HUES64 (cell line): ENCODE measurements around the gene BCAN.

Experiments used
- H3K27ac ChIP-seq: 2 replicates; pipeline ENCODE4 v1.7.0; 2013; ENCODE audit warnings: low read depth, low read length, inconsistent platforms
- H3K27me3 ChIP-seq: 2 replicates; pipeline ENCODE4 v1.6.1; 2013; ENCODE audit warnings: mild to moderate bottlenecking, low read length; ENCODE audit not compliant: insufficient read depth
- H3K36me3 ChIP-seq: 2 replicates; pipeline ENCODE4 v1.6.1; 2013; ENCODE audit warnings: mild to moderate bottlenecking, low read length; ENCODE audit not compliant: insufficient read depth
- H3K4me1 ChIP-seq: 2 replicates; pipeline ENCODE4 v1.6.1; 2013; ENCODE audit warnings: mild to moderate bottlenecking, low read length, moderate library complexity; ENCODE audit not compliant: insufficient read depth
- H3K4me3 ChIP-seq: 2 replicates; pipeline ENCODE4 v1.5.1; 2013; ENCODE audit warnings: mild to moderate bottlenecking, low read length, moderate library complexity
- H3K9ac ChIP-seq: 2 replicates; pipeline ENCODE4 v1.6.1; 2013; ENCODE audit warnings: mild to moderate bottlenecking, low read depth, low read length
- H3K9me3 ChIP-seq: 2 replicates; pipeline ENCODE4 v1.6.1; 2013; ENCODE audit warnings: low read depth, low read length; ENCODE audit not compliant: insufficient read depth
- WGBS: fragments of 150-250, 120-280 bp; methylation state at CpG from one replicate; pipeline ENCODE4 v1.1.7; 2013; ENCODE audit warnings: missing lambda C conversion rate; 5-methylcytosine and 5-hydroxymethylcytosine counted together

Gene BCAN

GRCh38 chr1:156632355-156632754 lies 9.6 kb upstream of the BCAN start:
- WGBS, result 76% methylated on average over 3 of the region's 3 CpGs
- H3K27me3 ChIP-seq, result peaks cover 45% of the 10 kb centered on the region

GRCh38 chr1:156638189-156638985 lies 3.5 kb upstream of the BCAN start:
- Histone ChIP-seq H3K4me1 (peaks cover 12% of the 10 kb centered on the region; the same call in 1 of the 2 replicates), H3K9ac (no peak overlapping the region), H3K9me3 (no peaks in the 10 kb centered on the region), H3K27ac (no peak overlapping the region), H3K4me3 (no peak overlapping the region), H3K27me3 (peaks cover 84% of the 10 kb centered on the region), H3K36me3 (no peaks in the 10 kb centered on the region)
- 73% methylated on average over 7 of the region's 8 CpGs for WGBS

More at GRCh38 chr1:156632355-156632754, 9.6 kb upstream of the BCAN start:
- Histone ChIP-seq H3K36me3 (no peaks in the 10 kb centered on the region), H3K4me1 (no peaks in the 10 kb centered on the region), H3K4me3 (no peak overlapping the region), H3K27ac (no peak overlapping the region), H3K9me3 (no peaks in the 10 kb centered on the region), H3K9ac (no peak overlapping the region)

GRCh38 chr1:156639601-156640101 lies 2.3 kb upstream of the BCAN start:
- 77% methylated on average over 6 of the region's 6 CpGs for WGBS
- H3K4me1 ChIP-seq, result peaks cover 12% of the 10 kb centered on the region; the same call in 1 of the 2 replicates

GRCh38 chr1:156640842-156641706 lies 843 bp upstream of the BCAN start:
- Histone ChIP-seq H3K27me3 (peaks cover 90% of the 10 kb centered on the region), H3K9ac (no peak overlapping the region), H3K27ac (no peak overlapping the region), H3K36me3 (no peaks in the 10 kb centered on the region), H3K9me3 (no peaks in the 10 kb centered on the region), H3K4me1 (peaks cover 12% of the 10 kb centered on the region; the same call in 1 of the 2 replicates), H3K4me3 (peak overlapping the region; percentile 61)
- 48% methylated on average over 6 of the region's 6 CpGs for WGBS

More at GRCh38 chr1:156639601-156640101, 2.3 kb upstream of the BCAN start:
- H3K36me3 ChIP-seq, result no peaks in the 10 kb centered on the region
- H3K9ac ChIP-seq, result no peak overlapping the region
- H3K9me3 ChIP-seq, result no peaks in the 10 kb centered on the region
- no peak overlapping the region for H3K4me3 ChIP-seq
- H3K27me3 ChIP-seq, result peaks cover 90% of the 10 kb centered on the region
- no peak overlapping the region for H3K27ac ChIP-seq

GRCh38 chr1:156642265-156643048 lies 540 bp downstream of the BCAN start:
- Histone ChIP-seq H3K36me3 (no peaks in the 10 kb centered on the region), H3K27me3 (peaks cover 91% of the 10 kb centered on the region), H3K9ac (no peak overlapping the region), H3K4me1 (peaks cover 12% of the 10 kb centered on the region; the same call in 1 of the 2 replicates), H3K27ac (no peak overlapping the region), H3K9me3 (no peaks in the 10 kb centered on the region), H3K4me3 (peak overlapping the region; percentile 61)
- 6% methylated on average over 40 of the region's 40 CpGs for WGBS

GRCh38 chr1:156643049-156643777 lies 1.3 kb downstream of the BCAN start:
- peaks cover 12% of the 10 kb centered on the region; the same call in 1 of the 2 replicates for H3K4me1 ChIP-seq
- no peaks in the 10 kb centered on the region for H3K36me3 ChIP-seq
- H3K4me3 ChIP-seq, result no peak overlapping the region
- peaks cover 91% of the 10 kb centered on the region for H3K27me3 ChIP-seq
- no peak overlapping the region for H3K27ac ChIP-seq
- no peak overlapping the region for H3K9ac ChIP-seq
- no peaks in the 10 kb centered on the region for H3K9me3 ChIP-seq
- 59% methylated on average over 3 of the region's 7 CpGs for WGBS

- 85% methylated on average over 7 of the region's 7 CpGs for WGBS
- no peak overlapping the region for H3K9ac ChIP-seq
- H3K4me3 ChIP-seq, result no peak overlapping the region
- H3K27ac ChIP-seq, result no peak overlapping the region
- no peaks in the 10 kb centered on the region for H3K36me3 ChIP-seq
- H3K4me1 ChIP-seq, result peaks cover 12% of the 10 kb centered on the region; the same call in 1 of the 2 replicates
- H3K27me3 ChIP-seq, result peaks cover 91% of the 10 kb centered on the region
- H3K9me3 ChIP-seq, result no peaks in the 10 kb centered on the region
Observed at GRCh38 chr1:156643778-156644092, 1.8 kb downstream of the BCAN start.

- H3K4me3 ChIP-seq, result no peak overlapping the region
- H3K4me1 ChIP-seq, result peaks cover 12% of the 10 kb centered on the region; the same call in 1 of the 2 replicates
- H3K36me3 ChIP-seq, result no peaks in the 10 kb centered on the region
- 92% methylated on average over 3 of the region's 3 CpGs for WGBS
- no peak overlapping the region for H3K27ac ChIP-seq
- H3K27me3 ChIP-seq, result peaks cover 87% of the 10 kb centered on the region
- H3K9me3 ChIP-seq, result no peaks in the 10 kb centered on the region
- no peak overlapping the region for H3K9ac ChIP-seq
Observed at GRCh38 chr1:156644146-156644545, 2.2 kb downstream of the BCAN start.

GRCh38 chr1:156644640-156645039 lies 2.7 kb downstream of the BCAN start:
- WGBS, result 75% methylated on average over 1 of the region's 1 CpG
- Histone ChIP-seq H3K9ac (no peak overlapping the region), H3K27me3 (peaks cover 86% of the 10 kb centered on the region), H3K4me3 (no peak overlapping the region), H3K36me3 (no peaks in the 10 kb centered on the region), H3K27ac (no peak overlapping the region), H3K4me1 (peaks cover 12% of the 10 kb centered on the region; the same call in 1 of the 2 replicates), H3K9me3 (no peaks in the 10 kb centered on the region)

- Histone ChIP-seq H3K36me3 (no peaks in the 10 kb centered on the region), H3K9me3 (no peaks in the 10 kb centered on the region), H3K27ac (no peak overlapping the region), H3K4me1 (peaks cover 12% of the 10 kb centered on the region; the same call in 1 of the 2 replicates), H3K9ac (no peak overlapping the region), H3K4me3 (no peak overlapping the region), H3K27me3 (peaks cover 86% of the 10 kb centered on the region)
- 76% methylated on average over 2 of the region's 3 CpGs for WGBS
Observed at GRCh38 chr1:156645056-156645455, 3.1 kb downstream of the BCAN start.
